Endodermal cell (in vitro differentiated cells): ENCODE data around the gene SEPTIN5. TPM values are rescaled to one million over a fixed set of nuclear protein-coding genes. Genes with fewer than 3 reads are reported as not detected.
A peak's percentile ranks its signal among the peaks of the same experiment; 100 is the strongest.
"Not testable (repeated sequence)": the region's sequence is repeated elsewhere in the genome, so short reads cannot be mapped to it uniquely, and the experiment has no call there.

Experiments used
- DNase-seq: peaks from one replicate; pipeline ENCODE4 v3.0.0-alpha.2; 2017
- H3K27ac ChIP-seq: 2 replicates; pipeline ENCODE4 v1.5.1; 2013; ENCODE audit warnings: mild to moderate bottlenecking, low read depth, low read length, moderate library complexity
- H3K27me3 ChIP-seq: 2 replicates; pipeline ENCODE4 v1.6.1; 2013; ENCODE audit warnings: mild to moderate bottlenecking, low read length, moderate library complexity; ENCODE audit not compliant: insufficient read depth, control insufficient read depth, poor library complexity, severe bottlenecking
- H3K36me3 ChIP-seq: 2 replicates; pipeline ENCODE4 v1.7.0; 2013; ENCODE audit warnings: mild to moderate bottlenecking, low read length, moderate library complexity; ENCODE audit not compliant: control insufficient read depth, insufficient read depth
- H3K4me1 ChIP-seq: one replicate; pipeline ENCODE4 v1.7.0; 2013; ENCODE audit warnings: low read length; ENCODE audit not compliant: control insufficient read depth, insufficient read depth
- H3K4me3 ChIP-seq: 2 replicates; pipeline ENCODE4 v1.5.1; 2013; ENCODE audit warnings: mild to moderate bottlenecking, low read length, moderate library complexity
- H3K9ac ChIP-seq: 2 replicates; pipeline ENCODE4 v1.6.1; 2013; ENCODE audit warnings: mild to moderate bottlenecking, low read length, moderate library complexity; ENCODE audit not compliant: poor library complexity, severe bottlenecking; ENCODE audit errors: extremely low read depth
- H3K9me3 ChIP-seq: 2 replicates; pipeline ENCODE4 v1.6.1; 2013; ENCODE audit warnings: mild to moderate bottlenecking, low read length, moderate library complexity; ENCODE audit not compliant: control insufficient read depth
- H3K27ac Mint-ChIP-seq: 2 replicates; pipeline ENCODE4 v1.8.0; 2020; ENCODE audit warnings: mixed read lengths
- H3K27me3 Mint-ChIP-seq: 2 replicates; pipeline ENCODE4 v1.8.0; 2021; ENCODE audit warnings: mild to moderate bottlenecking, mixed read lengths; ENCODE audit not compliant: insufficient read depth
- H3K36me3 Mint-ChIP-seq: 2 replicates; pipeline ENCODE4 v1.8.0; 2020; ENCODE audit warnings: low read depth, mixed read lengths
- H3K4me1 Mint-ChIP-seq: 2 replicates; pipeline ENCODE4 v1.8.0; 2020; ENCODE audit warnings: mixed read lengths
- H3K4me3 Mint-ChIP-seq: 2 replicates; pipeline ENCODE4 v1.8.0; 2020; ENCODE audit warnings: mild to moderate bottlenecking, moderate library complexity, mixed read lengths
- H3K9me3 Mint-ChIP-seq: 2 replicates; pipeline ENCODE4 v1.8.0; 2020; ENCODE audit warnings: mild to moderate bottlenecking, mixed read lengths
- WGBS, 2 experiments: methylation state at CpG; one replicate each; pipeline versions ENCODE4 v1.1.5 to v1.1.7; 2013; ENCODE audit warnings: missing lambda C conversion rate in 2 of 2, mixed read lengths in 1 of 2; ENCODE audit not compliant: insufficient coverage in 1 of 2, insufficient read length in 1 of 2; 5-methylcytosine and 5-hydroxymethylcytosine counted together
- total RNA-seq, 2 donors: library from RNA; stranded (reverse); fragmentation: NEBNext Ultra II Directional in 1 of 2; extraction: Animal tissue kit (Norgen Biotek cat#: 25700) in 1 of 2; gene quantifications; 2 replicates in 1 of 2; 3 replicates in 1 of 2; pipeline ENCODE4 v1.2.1, GENCODE V29; 2021
- TF ChIP-seq, protein P1 (sequence below): fragments of 200-600 bp; sonication (generic); conservative IDR thresholded peaks from 2 replicates; pipeline ENCODE4 v1.5.0; 2021; ENCODE audit warnings: antibody characterized with exemption, mild to moderate bottlenecking

Gene SEPTIN5
- total RNA-seq, 2 donors from 2014 or later: 9.8 to 20.0 TPM

DNA sequence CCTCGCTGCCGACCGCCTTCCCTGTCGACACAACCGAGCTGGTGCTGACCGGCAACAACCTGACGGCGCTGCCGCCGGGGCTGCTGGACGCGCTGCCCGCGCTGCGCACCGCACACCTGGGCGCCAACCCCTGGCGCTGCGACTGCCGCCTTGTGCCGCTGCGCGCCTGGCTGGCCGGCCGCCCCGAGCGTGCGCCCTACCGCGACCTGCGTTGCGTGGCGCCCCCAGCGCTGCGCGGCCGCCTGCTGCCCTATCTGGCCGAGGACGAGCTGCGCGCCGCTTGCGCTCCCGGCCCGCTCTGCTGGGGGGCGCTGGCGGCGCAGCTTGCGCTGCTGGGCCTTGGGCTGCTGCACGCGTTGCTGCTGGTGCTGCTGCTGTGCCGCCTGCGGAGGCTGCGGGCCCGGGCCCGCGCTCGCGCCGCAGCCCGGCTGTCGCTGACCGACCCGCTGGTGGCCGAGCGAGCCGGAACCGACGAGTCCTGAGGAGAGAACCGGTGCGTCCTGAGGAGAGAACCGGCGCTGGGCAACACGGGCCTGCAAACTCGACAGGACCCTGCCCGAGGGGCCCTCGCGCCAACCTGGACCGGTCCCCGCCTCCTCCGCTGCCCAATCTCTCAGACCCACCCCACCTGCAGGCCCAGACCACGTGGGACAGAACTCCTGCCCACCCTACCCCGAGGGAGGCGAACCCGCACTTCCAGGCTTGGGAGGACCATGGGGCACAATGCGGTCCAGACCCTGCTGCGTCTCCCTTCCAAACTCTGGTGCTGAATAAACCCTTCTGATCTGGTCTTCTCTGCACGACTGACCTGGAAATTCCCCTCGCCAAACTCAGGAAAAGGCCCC lies 9.9 kb downstream of the SEPTIN5 start:
- 5% methylated on average over 27 to 89 of the region's 89 CpGs for WGBS, 2 experiments
- Mint-ChIP-seq H3K36me3 (peaks cover 12% of the 10 kb centered on the region), H3K4me1 (peaks cover 5% of the 10 kb centered on the region), H3K4me3 (peak overlapping the region; percentile 36), H3K27ac (no peak overlapping the region), H3K27me3 (peaks cover 93% of the 10 kb centered on the region), H3K9me3 (no peaks in the 10 kb centered on the region)
- no peak overlapping the region for H3K9ac ChIP-seq
- peaks cover 100% of the 10 kb centered on the region for H3K27me3 ChIP-seq
- H3K27ac ChIP-seq: no peak overlapping the region
- H3K4me3 ChIP-seq: no peak overlapping the region
- no peaks in the 10 kb centered on the region for H3K36me3 ChIP-seq
- no peaks in the 10 kb centered on the region for H3K4me1 ChIP-seq
- TF ChIP-seq, protein P1, sequence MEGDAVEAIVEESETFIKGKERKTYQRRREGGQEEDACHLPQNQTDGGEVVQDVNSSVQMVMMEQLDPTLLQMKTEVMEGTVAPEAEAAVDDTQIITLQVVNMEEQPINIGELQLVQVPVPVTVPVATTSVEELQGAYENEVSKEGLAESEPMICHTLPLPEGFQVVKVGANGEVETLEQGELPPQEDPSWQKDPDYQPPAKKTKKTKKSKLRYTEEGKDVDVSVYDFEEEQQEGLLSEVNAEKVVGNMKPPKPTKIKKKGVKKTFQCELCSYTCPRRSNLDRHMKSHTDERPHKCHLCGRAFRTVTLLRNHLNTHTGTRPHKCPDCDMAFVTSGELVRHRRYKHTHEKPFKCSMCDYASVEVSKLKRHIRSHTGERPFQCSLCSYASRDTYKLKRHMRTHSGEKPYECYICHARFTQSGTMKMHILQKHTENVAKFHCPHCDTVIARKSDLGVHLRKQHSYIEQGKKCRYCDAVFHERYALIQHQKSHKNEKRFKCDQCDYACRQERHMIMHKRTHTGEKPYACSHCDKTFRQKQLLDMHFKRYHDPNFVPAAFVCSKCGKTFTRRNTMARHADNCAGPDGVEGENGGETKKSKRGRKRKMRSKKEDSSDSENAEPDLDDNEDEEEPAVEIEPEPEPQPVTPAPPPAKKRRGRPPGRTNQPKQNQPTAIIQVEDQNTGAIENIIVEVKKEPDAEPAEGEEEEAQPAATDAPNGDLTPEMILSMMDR: peak; percentile 60
- peak; percentile 90 for DNase-seq
- no peaks in the 10 kb centered on the region for H3K9me3 ChIP-seq

DNA sequence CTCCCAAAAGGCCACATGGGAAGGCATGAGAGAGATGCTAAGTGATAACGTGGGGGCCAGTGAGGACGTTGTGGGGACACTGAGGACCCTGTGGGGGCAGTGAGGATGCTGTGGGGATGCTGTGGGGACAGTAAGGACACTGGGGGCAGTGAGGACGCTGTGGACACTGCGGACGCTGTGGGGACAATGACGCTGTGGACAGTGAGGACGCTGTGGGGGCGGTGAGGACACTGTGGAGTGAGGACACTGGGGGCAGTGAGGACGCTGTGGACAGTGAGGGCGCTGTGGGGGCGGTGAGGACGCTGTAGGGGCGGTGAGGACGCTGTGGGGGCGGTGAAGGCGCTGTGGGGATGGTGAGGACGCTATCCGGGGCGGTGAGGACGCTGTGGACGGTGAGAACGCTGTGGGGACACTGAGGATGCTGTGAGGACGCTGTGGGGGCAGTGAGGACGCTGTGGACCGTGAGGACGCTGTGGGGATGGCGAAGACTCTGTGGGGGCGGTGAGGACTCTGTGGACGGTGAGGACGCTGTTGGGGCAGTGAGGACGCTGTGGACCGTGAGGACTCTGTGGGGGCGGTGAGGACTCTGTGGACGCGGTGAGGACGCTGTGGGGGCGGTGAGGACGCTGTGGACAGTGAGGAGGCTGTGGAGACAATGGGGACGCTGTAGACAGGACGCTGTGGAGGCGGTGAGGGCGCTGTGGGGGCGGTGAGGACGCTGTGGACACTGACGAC lies 10.8 kb downstream of the SEPTIN5 start:
- H3K9me3 Mint-ChIP-seq: no peaks in the 10 kb centered on the region
- H3K36me3 ChIP-seq: no peaks in the 10 kb centered on the region
- H3K27ac Mint-ChIP-seq: no peak overlapping the region
- TF ChIP-seq, protein P1: no peak
- no peak for DNase-seq
- no peak overlapping the region for H3K4me3 ChIP-seq
- peaks cover 100% of the 10 kb centered on the region for H3K27me3 ChIP-seq
- H3K4me1 ChIP-seq: no peaks in the 10 kb centered on the region
- H3K36me3 Mint-ChIP-seq: peaks cover 12% of the 10 kb centered on the region
- peak overlapping the region; percentile 31 for H3K4me3 Mint-ChIP-seq
- peaks cover 90% of the 10 kb centered on the region for H3K27me3 Mint-ChIP-seq
- H3K9me3 ChIP-seq: no peaks in the 10 kb centered on the region
- H3K4me1 Mint-ChIP-seq: peaks cover 5% of the 10 kb centered on the region
- no peak overlapping the region for H3K9ac ChIP-seq
- 72 to 76% methylated on average over 36 to 45 of the region's 45 CpGs for WGBS, 2 experiments
- H3K27ac ChIP-seq: no peak overlapping the region

DNA sequence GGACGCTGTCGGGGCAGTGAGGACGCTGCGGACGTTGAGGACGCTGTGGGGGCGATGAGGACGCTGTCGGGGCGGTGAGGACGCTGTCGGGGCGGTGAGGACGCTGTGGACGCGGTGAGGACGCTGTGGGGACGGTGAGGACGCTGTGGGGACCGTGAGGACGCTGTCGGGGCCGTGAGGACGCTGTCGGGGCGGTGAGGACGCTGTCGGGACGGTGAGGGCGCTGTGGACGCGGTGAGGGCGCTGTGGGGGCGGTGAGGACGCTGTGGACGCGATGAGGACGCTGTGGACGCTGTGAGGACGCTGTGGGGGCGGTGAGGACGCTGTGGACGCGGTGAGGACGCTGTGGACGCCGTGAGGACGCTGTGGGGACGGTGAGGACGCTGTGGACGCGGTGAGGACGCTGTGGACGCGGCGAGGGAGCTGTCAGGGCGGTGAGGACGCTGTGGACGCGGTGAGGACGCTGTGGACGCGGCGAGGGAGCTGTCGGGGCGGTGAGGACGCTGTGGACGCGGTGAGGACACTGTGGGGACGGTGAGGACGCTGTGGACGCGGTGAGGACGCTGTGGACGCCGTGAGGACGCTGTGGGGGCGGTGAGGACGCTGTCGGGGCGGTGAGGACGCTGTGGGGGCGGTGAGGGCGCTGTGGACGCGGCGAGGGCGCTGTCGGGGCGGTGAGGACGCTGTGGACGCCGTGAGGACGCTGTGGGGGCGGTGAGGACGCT lies 11.9 kb downstream of the SEPTIN5 start:
- H3K4me1 ChIP-seq, H3K27ac Mint-ChIP-seq, H3K36me3 Mint-ChIP-seq, H3K4me1 Mint-ChIP-seq, H3K36me3 ChIP-seq, DNase-seq, H3K9ac ChIP-seq, H3K9me3 Mint-ChIP-seq, H3K27ac ChIP-seq, H3K4me3 Mint-ChIP-seq, H3K4me3 ChIP-seq, H3K9me3 ChIP-seq: not testable (repeated sequence)
- 68 to 72% methylated on average over 48 to 93 of the region's 96 CpGs for WGBS, 2 experiments
- H3K27me3 ChIP-seq: peaks cover 91% of the 10 kb centered on the region
- peaks cover 79% of the 10 kb centered on the region for H3K27me3 Mint-ChIP-seq
